CD4-positive, alpha-beta T cell (primary cell): ENCODE results near the gene GALNT12. TPM values are rescaled to one million over a fixed set of nuclear protein-coding genes. Genes with fewer than 3 reads are reported as not detected.

Source experiments
- ATAC-seq: fragments of 200-7000 bp; cut with Tn5 transposase; one replicate; pipeline ENCODE4 v1.10.0; 2022; ENCODE audit warnings: mild to moderate bottlenecking; ENCODE audit not compliant: poor library complexity
- CTCF ChIA-PET: fragments of 350-600 bp; sonication (Branson Sonifier 250); formaldehyde crosslinking; loops from one replicate; lab custom pipeline; 2021; ENCODE audit warnings: antibody characterized with exemption, inconsistent platforms; lab: Charles Lee
- POLR2A ChIA-PET: fragments of 350-600 bp; sonication (Branson Sonifier 250); formaldehyde crosslinking; loops from one replicate; lab custom pipeline; 2021; ENCODE audit warnings: antibody characterized with exemption, inconsistent platforms; lab: Charles Lee
- DNase-seq, 14 experiments: peaks; one replicate each; pipeline ENCODE4 v3.0.0-alpha.2; 2013 to 2020; ENCODE audit warnings: mixed read lengths in 2 of 14
- H3K27ac ChIP-seq, 2 donors: one replicate each; pipeline versions ENCODE4 v1.5.1 to v1.7.0; 2013; ENCODE audit warnings: low read length in 2 of 2, low read depth in 1 of 2, mild to moderate bottlenecking in 1 of 2
- H3K27me3 ChIP-seq, 2 experiments: 1 replicate in 1 of 2; 2 replicates in 1 of 2; pipeline versions ENCODE4 v1.6.1 to v1.7.0; 2013; ENCODE audit warnings: low read length in 2 of 2, control low read depth in 1 of 2, mild to moderate bottlenecking in 1 of 2, moderate library complexity in 1 of 2; ENCODE audit not compliant: insufficient read depth in 2 of 2, control insufficient read depth in 1 of 2
- H3K36me3 ChIP-seq: one replicate; pipeline ENCODE4 v1.6.1; 2013; ENCODE audit warnings: low read length, control low read depth; ENCODE audit not compliant: insufficient read depth
- H3K4me1 ChIP-seq: one replicate; pipeline ENCODE4 v1.6.1; 2013; ENCODE audit warnings: low read length, control low read depth; ENCODE audit not compliant: insufficient read depth
- H3K4me3 ChIP-seq: one replicate; pipeline ENCODE4 v1.5.1; 2013; ENCODE audit warnings: mild to moderate bottlenecking, low read length, moderate library complexity
- H3K9me3 ChIP-seq, 2 experiments: 1 replicate in 1 of 2; 2 replicates in 1 of 2; pipeline versions ENCODE4 v1.6.1 to v1.7.0; 2013; ENCODE audit warnings: low read length in 2 of 2, mild to moderate bottlenecking in 2 of 2, control low read depth in 1 of 2, moderate library complexity in 1 of 2; ENCODE audit not compliant: control insufficient read depth in 1 of 2, insufficient read depth in 1 of 2
- H3K27ac Mint-ChIP-seq: one replicate; pipeline ENCODE4 v1.8.0; 2020; ENCODE audit warnings: mixed read lengths
- H3K27me3 Mint-ChIP-seq: one replicate; pipeline ENCODE4 v1.8.0; 2021; ENCODE audit warnings: mixed read lengths
- H3K36me3 Mint-ChIP-seq: one replicate; pipeline ENCODE4 v1.8.0; 2021; ENCODE audit warnings: low read depth, mixed read lengths
- H3K4me1 Mint-ChIP-seq: one replicate; pipeline ENCODE4 v1.8.0; 2021; ENCODE audit warnings: low read depth, mixed read lengths
- H3K4me3 Mint-ChIP-seq: one replicate; pipeline ENCODE4 v1.8.0; 2020; ENCODE audit warnings: mild to moderate bottlenecking, mixed read lengths
- H3K9me3 Mint-ChIP-seq: one replicate; pipeline ENCODE4 v1.8.0; 2020; ENCODE audit warnings: mixed read lengths
- intact Hi-C, 2 experiments: fragments of 100-400 bp; cut with DNase I in 1 of 2; cut with micrococcal nuclease in 1 of 2; formaldehyde crosslinking; loops; one replicate each; pipeline versions ENCODE4 v1.15.1 to v1.9.0; 2023 to 2025; cut with DNase I, micrococcal nuclease
- total RNA-seq, 174 experiments: library from RNA in 2 of 174; stranded (reverse) in 2 of 174; gene quantifications; one replicate each; pipeline ENCODE4 v1.2.3 and lab custom pipeline; 2021 to 2026
- TF ChIP-seq, protein P1 (sequence below): fragments of 200-600 bp; IDR thresholded peaks from one replicate; pipeline ENCODE4 v1.8.0; 2022; ENCODE audit warnings: antibody characterized with exemption, mild to moderate bottlenecking

Gene GALNT12
- total RNA-seq, 2 experiments from 2014 or later: 8.7 to 11.5 TPM

- Mint-ChIP-seq H3K4me3 (no peak overlapping the region), H3K9me3 (no peaks in the 10 kb centered on the region), H3K27me3 (peaks cover 11% of the 10 kb centered on the region), H3K27ac (no peak overlapping the region), H3K4me1 (no peaks in the 10 kb centered on the region), H3K36me3 (no peaks in the 10 kb centered on the region)
- POLR2A ChIA-PET: no interaction called here
- CTCF ChIA-PET: no interaction called here
- H3K4me1 ChIP-seq: no peaks in the 10 kb centered on the region
- intact Hi-C loops: no loop called here
- no peak overlapping the region for H3K4me3 ChIP-seq
- no peaks in the 10 kb centered on the region for H3K36me3 ChIP-seq
- H3K27me3 ChIP-seq: no peaks in the 10 kb centered on the region
- ATAC-seq: no peak
- H3K9me3 ChIP-seq: no peaks in the 10 kb centered on the region
- no peak for DNase-seq
- TF ChIP-seq, protein P1, sequence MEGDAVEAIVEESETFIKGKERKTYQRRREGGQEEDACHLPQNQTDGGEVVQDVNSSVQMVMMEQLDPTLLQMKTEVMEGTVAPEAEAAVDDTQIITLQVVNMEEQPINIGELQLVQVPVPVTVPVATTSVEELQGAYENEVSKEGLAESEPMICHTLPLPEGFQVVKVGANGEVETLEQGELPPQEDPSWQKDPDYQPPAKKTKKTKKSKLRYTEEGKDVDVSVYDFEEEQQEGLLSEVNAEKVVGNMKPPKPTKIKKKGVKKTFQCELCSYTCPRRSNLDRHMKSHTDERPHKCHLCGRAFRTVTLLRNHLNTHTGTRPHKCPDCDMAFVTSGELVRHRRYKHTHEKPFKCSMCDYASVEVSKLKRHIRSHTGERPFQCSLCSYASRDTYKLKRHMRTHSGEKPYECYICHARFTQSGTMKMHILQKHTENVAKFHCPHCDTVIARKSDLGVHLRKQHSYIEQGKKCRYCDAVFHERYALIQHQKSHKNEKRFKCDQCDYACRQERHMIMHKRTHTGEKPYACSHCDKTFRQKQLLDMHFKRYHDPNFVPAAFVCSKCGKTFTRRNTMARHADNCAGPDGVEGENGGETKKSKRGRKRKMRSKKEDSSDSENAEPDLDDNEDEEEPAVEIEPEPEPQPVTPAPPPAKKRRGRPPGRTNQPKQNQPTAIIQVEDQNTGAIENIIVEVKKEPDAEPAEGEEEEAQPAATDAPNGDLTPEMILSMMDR: no peak
- H3K27ac ChIP-seq: no peak overlapping the region
Measured at GRCh38 chr9:98875536-98875935, 68.1 kb downstream of the GALNT12 start.

DNA sequence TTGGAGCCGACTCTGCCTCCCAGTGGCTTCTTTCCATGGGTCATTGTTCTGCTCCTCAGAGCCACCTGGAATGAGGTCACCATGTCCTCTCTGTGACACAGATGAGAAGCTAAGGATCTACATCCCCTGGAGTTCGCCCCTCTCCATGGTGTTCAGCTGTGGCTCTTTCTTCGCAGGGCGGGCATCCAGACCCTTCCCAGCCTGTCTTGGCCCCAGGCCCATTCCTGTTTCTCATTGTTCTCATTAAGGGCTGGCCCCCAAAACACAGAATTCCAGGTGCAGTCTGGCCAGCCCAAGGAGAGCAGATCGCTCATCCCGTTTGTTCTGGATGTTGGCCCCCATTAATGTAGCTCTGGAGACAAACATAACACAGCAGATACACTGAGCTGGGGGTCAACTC is 69.8 kb downstream of the GALNT12 start:
- Histone ChIP-seq H3K27ac (no peak overlapping the region), H3K4me3 (no peak overlapping the region), H3K9me3 (no peaks in the 10 kb centered on the region), H3K36me3 (no peaks in the 10 kb centered on the region), H3K27me3 (no peaks in the 10 kb centered on the region), H3K4me1 (no peaks in the 10 kb centered on the region)
- Mint-ChIP-seq H3K4me3 (no peak overlapping the region), H3K36me3 (no peaks in the 10 kb centered on the region), H3K27ac (no peak overlapping the region), H3K9me3 (no peaks in the 10 kb centered on the region), H3K4me1 (no peaks in the 10 kb centered on the region), H3K27me3 (peaks cover 16% of the 10 kb centered on the region)
- DNase-seq (no peak), ATAC-seq (no peak)
- intact Hi-C loops: no loop called here
- ChIA-PET CTCF (interaction anchor here (0.6 kb wide), 1 partner anchor 721 kb away, joined by 4 read pairs; no protein-coding TSS in a partner anchor), POLR2A (no interaction called here)
- TF ChIP-seq, protein P1: no peak

- DNase-seq: no peak
- peaks cover 0 to 2% of the 10 kb centered on the region in 2 experiments for H3K27me3 ChIP-seq
- no peak overlapping the region for H3K4me3 Mint-ChIP-seq
- no peak overlapping the region for H3K27ac Mint-ChIP-seq
- ATAC-seq: no peak
- no peak overlapping the region for H3K4me3 ChIP-seq
- intact Hi-C loops: no loop called here
- no peak overlapping the region for H3K27ac ChIP-seq
- TF ChIP-seq, protein P1: no peak
- no peaks in the 10 kb centered on the region for H3K4me1 ChIP-seq
- peaks cover 32% of the 10 kb centered on the region for H3K27me3 Mint-ChIP-seq
- H3K36me3 ChIP-seq: no peaks in the 10 kb centered on the region
- H3K9me3 ChIP-seq: no peaks in the 10 kb centered on the region
- no peaks in the 10 kb centered on the region for H3K36me3 Mint-ChIP-seq
- ChIA-PET CTCF (no interaction called here), POLR2A (no interaction called here)
- no peaks in the 10 kb centered on the region for H3K4me1 Mint-ChIP-seq
- H3K9me3 Mint-ChIP-seq: no peaks in the 10 kb centered on the region
Measured at GRCh38 chr9:98879094-98879962, 71.9 kb downstream of the GALNT12 start.
